Hematopoietic multipotent progenitor cell (in vitro differentiated cells): ENCODE data around the gene VWA5A. TPM values are rescaled to one million over a fixed set of nuclear protein-coding genes. Genes with fewer than 3 reads are reported as not detected.

Source experiments
- DNase-seq, 3 donors: peaks; one replicate each; pipeline ENCODE4 v3.0.0-alpha.2; 2011 to 2015; ENCODE audit warnings: low read depth in 2 of 3, low spot score in 2 of 3
- total RNA-seq: library from RNA; depleted of rRNA; stranded (reverse); fragments of >200 nt; gene quantifications from one replicate; pipeline ENCODE4 v1.2.3, GENCODE V29; 2012

The VWA5A gene, protein sequence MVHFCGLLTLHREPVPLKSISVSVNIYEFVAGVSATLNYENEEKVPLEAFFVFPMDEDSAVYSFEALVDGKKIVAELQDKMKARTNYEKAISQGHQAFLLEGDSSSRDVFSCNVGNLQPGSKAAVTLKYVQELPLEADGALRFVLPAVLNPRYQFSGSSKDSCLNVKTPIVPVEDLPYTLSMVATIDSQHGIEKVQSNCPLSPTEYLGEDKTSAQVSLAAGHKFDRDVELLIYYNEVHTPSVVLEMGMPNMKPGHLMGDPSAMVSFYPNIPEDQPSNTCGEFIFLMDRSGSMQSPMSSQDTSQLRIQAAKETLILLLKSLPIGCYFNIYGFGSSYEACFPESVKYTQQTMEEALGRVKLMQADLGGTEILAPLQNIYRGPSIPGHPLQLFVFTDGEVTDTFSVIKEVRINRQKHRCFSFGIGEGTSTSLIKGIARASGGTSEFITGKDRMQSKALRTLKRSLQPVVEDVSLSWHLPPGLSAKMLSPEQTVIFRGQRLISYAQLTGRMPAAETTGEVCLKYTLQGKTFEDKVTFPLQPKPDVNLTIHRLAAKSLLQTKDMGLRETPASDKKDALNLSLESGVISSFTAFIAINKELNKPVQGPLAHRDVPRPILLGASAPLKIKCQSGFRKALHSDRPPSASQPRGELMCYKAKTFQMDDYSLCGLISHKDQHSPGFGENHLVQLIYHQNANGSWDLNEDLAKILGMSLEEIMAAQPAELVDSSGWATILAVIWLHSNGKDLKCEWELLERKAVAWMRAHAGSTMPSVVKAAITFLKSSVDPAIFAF
- total RNA-seq: 19.1 TPM

DNA sequence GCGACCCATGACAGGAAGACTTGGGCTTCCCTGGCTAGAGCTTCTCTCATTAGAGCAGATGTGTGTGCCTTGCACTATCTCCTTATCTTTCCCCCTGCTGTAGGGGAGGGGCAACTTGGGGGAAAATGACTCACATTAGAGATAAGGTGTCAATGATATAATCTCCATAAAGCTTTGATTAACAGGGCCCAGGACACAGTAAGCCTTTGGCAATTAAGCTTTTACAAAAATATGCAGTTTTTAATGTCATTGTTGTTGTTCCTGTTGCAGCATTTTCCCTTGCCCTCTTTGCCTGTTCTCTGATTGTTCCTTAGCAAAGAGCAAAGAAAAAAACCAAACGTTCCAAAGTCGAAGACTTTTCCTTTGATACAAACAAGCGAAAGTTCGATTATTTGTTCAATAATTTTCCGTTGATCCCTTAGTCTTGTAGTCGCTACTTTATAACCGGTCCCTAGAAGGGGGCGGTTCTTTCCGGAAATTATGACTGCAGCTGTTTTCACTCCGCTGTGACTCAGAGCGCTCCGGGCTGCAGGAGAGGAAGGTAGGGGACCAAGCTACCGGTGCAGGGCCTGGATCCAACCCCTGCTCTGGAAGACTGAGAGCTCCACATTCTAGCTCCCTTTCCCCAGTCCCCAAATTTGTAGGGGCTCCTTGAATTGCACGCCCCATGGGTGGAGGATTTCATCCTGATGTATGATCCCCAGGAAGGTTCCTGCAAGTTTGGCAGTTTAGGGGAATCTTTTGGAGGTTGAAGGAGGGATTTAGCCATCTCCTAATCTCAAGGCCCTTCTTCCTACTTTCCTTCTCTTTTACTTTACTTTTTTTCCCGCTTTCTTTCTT is at the start of gene VWA5A:
TSS of gene VWA5A (plus strand) at position 509 of the 840 bp plus-strand sequence. CDS start 2,062 bp downstream, outside the sequence.
- DNase-seq: peak; percentile 24 to 87 (median 80)

DNA sequence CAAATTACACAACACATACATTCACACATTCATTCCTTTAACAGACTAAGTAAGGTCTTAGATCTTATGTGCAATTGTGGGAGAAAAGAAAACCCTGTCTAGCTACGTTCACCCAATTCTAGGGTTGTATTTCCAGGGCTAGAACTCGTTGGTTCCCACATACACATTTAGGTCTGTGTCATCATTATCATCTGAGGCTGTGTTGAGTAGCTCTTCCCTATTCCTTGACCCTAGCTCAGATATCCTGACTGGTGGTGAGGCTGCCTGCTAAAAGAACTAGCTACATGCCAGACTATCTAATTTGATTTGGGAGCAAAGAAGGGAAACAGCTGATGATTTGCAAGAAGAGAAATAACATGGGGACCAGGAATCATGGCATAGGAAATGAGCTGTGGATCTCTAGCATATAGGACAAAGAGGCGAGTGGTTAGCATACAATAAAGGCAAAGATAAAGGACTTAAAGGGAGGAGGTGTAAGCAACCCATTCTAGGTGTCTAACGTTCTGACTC is 46.6 kb upstream of the VWA5A start:
- no peak for DNase-seq

DNA sequence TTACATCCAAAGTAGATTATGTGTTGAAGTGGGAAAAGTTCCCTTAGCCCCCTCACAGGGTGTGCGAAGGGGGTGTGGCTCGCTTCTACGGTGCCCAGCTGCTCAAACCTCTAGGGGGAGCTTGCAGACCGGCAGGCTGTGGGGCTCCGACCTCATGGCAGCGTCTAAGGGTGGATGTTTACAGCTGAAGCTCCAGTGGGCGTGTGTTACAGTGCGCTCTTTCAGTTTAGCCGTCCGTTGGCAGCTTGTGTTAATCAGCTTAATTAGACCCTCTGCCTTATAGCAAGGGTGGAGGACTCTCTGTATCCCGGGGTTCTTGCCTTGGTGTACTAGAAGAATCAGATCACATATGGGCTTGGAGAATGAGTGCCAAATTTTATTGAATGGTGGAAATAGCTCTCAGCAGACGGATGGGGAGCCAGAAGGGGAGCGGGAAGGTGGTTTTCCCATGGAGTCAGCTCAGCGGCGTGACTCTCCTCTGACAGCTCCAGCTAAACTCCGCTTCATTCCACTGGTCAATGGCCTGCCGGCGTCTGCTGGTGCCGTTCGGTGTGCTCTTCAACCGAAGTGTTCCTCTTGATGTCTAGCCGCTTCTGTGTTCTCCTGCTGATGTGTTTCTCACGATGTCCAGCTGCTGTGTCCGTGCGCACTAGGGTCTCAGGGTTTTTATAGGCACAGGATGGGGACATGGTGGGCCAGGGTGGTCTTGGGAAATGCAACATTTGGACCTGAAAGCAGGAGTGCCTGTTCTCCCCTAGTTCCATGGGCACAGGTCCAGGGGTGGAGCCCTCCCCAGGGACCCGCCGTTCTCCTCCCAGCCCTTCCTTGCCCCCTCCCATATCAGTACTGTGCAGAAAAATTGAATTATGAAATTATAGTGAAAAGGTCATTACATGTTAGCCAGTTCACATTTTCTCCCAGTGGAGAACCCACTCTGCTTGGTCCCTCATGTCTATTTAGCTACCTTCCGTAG is 45.5 kb upstream of the VWA5A start:
- peak in 2 of 3 donors; percentile 72 to 81 for DNase-seq

DNA sequence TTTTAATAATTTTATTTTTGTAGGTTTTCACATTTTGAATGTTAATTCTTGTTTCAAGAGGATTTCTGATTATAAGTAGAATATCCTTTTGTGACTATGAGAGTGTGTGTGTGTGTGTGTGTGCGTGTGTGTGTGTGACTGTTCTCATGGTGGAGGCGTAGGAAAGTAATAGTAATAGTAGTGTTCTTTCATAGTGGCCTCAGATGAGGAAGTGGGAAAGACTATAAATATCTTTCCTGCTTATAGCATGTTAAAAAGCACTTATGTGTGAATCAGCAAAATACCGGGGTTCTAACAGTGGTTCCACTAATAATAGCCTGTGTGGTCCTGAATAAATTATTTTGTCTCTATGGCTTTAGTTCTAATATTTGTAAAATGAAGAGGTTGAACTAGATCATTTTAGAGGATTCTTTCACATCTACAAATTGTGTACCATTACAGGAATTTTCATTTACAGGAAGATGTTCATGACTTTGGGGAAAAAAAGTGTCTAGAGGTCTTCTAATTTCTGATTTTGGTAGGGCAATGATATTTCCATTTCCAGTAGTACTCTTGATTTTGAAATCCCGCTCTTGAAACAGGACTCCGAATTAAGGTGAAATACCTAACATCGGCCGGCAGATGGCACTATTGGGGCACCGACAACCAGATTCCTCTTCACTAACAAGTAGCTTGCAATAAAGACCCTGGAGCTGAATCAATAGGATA is 44.2 kb upstream of the VWA5A start:
- peak; percentile 39 to 91 (median 79) for DNase-seq

DNA sequence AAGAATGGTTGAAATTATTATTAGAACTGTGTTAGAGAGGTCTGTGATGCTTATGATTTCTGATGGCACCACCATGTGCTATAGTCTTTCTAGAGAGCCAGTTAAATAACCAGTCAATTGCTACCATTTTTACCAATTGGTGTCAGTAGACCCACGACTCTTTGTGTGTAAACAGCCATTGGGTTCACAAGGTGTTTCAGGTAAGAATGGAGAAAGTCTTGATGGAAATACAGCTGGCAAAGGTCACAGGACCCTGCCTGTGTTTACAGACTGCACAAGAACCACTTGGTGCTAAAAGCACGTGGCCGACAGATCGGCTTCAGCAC is 43.7 kb upstream of the VWA5A start:
- no peak for DNase-seq

DNA sequence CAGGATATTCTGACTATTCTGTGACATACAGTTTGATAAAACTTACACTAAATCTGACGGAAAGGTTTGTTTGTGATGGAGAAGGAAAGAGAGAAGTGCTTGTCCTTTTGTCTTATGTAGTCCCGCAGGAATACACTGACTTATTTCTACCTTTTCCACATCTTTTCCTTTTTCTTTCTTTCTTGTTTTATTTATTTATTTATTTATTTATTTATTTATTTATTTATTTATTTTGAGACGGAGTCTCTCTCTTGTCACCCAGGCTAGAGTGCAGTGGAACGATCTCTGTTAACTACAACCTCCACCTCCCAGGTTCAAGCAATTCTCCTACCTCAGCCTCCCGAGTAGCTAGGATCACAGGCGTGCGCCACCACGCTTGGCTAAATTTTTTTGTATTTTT is 43.1 kb upstream of the VWA5A start:
- DNase-seq: no peak

DNA sequence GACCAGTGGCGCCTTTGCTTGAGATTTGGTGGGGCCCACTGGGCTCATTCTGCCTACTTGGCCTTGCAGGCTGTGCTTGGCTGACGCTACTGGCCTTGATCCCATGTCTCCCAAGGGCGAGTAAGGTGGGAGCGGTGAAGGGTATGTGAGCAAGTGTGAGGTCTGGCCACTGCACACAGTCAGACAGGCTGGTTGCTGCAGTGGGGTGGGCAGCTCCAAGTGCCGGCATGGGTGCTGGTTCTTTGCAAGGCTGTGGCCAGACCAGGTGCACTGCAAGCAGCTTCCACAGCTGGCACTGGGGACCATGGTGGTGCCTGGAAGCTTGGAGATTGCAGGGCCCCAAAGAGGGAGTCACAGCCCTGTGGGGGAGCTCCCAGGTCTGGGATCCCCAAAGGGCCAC is 40.7 kb upstream of the VWA5A start:
- no peak for DNase-seq

DNA sequence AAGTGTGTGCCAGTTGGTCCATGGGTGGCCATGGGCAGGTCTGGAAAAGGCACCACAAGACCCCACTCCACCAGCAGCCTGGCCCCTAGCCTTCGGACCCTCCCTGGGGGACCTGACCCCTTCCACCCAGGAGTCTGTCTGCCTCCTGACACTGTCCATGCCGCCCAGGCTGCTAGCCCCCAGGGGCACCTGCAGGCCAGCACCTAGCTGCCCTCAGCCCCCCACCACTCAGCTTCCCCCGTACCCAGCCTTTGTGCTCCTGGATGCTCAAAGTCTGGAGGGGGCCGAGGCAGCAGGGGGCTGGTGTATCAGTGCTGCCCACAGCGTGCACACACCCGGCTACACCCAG is 39.8 kb upstream of the VWA5A start:
- no peak for DNase-seq

DNA sequence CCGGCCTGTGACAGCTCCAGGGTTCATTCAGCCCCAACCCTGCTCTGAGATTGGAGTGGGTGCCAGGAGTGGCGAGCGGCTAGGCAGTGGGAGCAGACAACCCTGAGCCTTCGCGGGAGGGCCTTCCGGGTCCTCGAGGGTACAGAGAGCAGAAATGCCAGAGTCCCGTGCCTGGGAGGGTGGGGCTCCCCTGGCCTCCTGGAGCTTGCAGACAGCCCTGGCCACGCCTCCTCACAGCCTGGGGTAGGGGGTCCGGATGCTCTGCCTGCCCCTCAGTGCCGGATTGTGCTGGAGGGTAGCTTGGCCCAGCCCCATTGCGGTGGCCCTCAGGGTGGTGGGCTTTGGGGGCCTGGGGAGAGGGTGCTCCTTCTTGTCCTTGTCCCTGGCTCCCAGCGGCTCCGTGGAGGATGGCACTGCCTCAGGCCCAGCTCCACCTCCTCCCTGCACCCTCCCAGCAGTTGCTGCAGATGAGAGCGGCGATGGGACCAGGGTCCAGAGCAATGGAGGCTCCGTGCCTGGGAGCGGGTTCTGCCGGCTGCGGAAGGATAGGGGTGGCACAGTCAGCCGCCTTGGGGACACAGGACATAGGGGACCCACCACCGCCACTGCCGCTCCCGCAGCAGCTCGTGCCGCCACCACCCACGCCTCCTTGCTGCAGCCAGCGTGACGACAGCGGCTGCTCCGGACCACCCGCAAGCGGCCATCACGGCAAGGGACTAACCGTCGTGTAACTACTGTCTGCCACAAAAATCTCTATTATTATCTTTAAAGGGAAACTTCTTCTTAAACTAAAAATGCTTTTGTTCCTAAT is 39.2 kb upstream of the VWA5A start:
- DNase-seq: peak in 2 of 3 donors; percentile 37 to 39

DNA sequence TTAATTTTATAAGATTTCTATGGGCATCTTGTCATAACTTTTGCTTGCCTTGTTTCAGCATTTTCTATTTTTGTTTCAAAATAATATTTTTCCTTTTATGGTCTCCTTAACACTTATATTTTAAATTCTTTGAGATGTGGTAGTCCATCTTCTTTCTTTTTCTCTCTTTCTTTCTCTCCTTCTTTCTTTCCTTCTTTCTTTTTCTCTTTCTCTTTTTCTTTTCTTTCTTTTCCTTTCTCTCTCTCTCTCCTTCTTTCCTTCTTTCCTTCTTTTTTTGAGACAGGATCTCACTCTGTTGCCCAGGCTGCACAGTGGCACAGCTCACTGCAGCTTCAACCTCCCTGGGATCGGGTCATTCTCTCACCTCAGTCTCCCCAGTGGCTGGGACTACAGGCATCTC is 38.0 kb upstream of the VWA5A start:
- no peak for DNase-seq

DNA sequence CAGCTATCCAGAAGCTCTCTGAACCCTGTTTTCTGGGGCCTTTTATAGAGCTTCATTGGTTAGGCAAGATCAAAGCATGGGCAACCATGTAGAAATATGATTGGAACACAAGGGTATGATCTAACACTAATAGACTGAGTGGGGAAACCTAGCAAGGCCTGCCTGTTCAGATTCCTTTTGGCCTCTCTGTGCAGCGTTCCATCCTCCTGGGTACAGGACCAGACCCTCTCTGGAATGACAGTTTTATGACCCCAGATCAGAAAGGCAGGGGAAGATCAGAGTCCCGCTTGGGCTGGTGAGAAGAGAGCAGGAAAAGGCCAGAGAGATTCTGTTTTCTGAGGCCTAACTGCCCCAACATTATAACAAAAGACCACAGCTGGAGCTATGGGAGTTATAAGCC is 36.7 kb upstream of the VWA5A start:
- DNase-seq: no peak

DNA sequence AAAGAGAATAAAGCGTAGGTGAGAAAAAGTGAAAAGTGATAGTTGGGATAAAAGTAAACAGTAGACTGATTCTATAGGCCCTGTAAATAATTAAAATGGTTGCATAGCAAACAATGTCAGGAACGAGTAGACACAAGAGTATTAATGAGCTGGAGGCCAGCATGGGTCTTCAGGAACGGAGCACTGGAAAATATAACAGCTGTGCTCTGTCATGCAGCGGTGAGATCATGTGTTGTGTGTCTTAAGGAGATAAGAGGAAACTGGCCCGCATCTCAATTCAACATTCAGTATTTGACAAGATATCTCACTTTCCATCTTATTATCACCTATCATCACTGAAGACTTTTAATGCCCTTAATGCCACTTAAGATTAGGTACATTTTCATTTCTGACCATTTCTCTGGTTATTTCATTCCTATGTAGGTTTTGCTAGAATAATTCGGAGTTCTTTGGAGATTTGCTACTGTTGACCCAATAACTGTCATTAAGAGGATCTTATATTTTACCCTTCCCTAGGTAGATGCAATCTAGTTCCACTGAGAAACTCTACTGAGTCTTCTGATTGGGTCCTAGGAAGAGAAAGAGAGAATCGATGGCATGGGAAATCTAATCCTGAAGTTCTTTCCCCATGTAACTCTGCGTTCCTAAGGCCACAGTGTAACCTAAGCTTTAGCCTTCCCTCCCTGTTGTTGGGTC is 35.5 kb upstream of the VWA5A start:
- peak in 1 of 3 donors; percentile 35 for DNase-seq

DNA sequence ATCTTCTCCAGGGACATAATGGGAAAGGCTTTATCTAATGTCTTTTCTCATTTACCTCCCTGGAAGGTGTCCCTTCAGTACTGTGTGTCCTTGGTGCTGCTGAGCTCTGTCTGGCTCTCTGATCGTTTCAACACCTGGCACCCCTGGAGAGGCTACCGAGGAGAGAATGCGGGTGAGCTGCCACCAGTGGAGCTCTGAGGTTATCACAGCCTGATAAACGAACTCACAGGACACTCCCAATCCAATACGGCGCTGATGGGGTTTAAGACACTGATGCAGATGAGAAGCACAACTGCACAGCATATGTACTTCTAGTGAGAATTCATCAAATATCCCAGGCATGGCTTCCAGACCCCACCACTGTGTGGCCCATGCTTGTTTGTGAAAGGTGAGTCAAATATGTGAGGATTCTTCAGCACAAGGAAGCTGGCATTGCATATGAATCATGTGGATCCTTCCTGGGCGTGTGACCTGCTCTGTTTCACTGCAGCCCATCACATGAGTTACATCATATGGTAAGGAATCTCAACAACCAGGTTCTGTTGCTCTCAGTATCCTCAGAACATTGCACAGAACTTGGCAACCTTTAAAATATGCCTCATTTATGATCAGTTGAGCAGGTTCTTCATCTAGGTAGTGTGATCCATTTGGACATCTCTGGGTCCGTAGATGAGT is 34.8 kb upstream of the VWA5A start:
- DNase-seq: no peak

DNA sequence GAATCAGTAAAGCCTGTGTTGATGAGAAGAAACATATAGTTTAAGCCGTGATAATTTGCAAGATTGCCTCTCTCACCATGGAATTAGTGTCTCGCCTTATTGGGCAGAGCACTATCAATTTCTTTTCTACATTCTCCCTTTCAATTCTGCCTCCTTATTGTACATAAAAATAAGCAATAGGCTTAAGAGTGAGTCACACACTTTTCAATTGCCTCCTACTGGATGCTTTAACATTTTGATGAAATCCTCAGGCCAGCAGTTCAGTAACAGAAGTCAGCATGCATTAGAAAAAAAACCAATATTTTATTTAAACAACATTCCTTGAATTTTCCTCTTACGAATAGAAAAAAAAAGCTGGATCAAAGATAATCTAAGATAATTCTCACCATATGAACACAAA is 33.8 kb upstream of the VWA5A start:
- DNase-seq: no peak

DNA sequence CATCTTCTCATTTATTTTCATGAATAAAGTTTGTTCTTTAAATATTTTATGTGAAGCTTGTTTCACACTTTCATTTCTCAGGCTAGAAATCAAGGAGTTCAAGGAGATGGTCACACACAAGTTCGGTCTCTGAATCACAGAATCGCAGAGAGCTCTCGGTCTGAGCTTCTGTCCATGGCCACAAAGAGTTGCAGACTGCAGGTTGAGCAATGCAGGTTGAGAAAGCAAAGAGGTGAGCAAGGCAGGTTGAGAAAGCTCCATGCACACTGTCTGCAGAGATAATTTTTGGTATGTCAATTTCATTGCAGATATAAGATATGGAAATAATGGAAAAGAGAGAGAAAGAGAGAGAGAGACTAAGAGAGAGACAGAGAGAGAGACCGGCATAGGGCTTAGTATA is 32.9 kb upstream of the VWA5A start:
- DNase-seq: no peak

DNA sequence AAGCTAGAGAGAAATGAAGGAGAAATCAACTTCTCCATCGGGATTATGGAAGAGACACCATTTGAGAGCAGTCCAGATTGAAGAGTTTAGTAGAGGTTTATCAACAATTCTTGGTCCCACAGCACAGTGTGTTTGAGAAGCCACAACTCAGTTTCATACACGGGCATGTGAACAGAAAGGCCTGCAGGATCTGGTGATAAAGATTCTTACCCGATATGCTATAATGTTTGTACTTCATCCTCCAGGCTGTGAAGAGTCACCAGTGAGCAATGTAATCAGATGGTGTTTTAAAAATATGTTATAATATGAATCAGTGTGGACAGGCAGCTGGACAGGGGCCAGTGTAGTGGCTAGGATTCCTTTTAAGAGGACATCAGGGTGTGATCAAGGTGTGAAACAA is 29.7 kb upstream of the VWA5A start:
- DNase-seq: no peak
